Measurements from ENCODE around the gene SH3RF1. TPM values are rescaled to one million over a fixed set of nuclear protein-coding genes. Genes with fewer than 3 reads are reported as not detected.

The SH3RF1 gene
- total RNA-seq, 4 donors from 2014 or later: 10.6 to 17.9 (median 13.3) TPM

DNA sequence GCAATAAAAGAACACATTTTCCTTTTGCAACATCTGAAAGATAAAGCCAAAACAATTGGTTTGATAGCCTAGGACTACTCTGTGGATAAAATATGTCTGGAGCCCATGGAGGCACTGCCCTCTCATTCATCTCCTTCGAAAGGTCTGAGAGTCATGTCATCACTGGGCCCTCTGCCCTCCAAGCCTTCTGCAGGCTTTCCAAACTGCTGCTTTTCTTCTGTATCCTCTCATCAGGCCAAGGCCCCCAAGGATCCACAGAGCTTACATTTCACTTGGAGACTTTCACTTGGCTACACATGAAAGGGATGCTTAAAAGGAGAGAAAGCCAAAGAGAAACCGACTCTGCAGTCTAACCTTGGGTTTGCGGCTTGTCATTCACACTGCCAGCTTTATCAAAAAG is 109.9 kb downstream of the SH3RF1 start:
- Histone ChIP-seq H3K4me3 (no peak overlapping the region), H3K27ac (peak overlapping the region in 1 of 4 donors; percentile 2), H3K4me1 (peaks cover 0 to 32% (median 8%) of the 10 kb centered on the region in 4 donors), H3K27me3 (no peaks in the 10 kb centered on the region), H3K36me3 (no peaks in the 10 kb centered on the region), H3K9me3 (no peaks in the 10 kb centered on the region)
- WGBS, 2 donors: 39 to 40% methylated on average over 3 of the region's 3 CpGs
- no peak for DNase-seq (ENCODE audit: low spot score in 2 of 2)
- TF ChIP-seq POLR2A (IDR thresholded peaks at IDR 0.05): no peak
- peak in 1 of 2 donors; percentile 19 for TF ChIP-seq EP300 (IDR thresholded peaks at IDR 0.05)

DNA sequence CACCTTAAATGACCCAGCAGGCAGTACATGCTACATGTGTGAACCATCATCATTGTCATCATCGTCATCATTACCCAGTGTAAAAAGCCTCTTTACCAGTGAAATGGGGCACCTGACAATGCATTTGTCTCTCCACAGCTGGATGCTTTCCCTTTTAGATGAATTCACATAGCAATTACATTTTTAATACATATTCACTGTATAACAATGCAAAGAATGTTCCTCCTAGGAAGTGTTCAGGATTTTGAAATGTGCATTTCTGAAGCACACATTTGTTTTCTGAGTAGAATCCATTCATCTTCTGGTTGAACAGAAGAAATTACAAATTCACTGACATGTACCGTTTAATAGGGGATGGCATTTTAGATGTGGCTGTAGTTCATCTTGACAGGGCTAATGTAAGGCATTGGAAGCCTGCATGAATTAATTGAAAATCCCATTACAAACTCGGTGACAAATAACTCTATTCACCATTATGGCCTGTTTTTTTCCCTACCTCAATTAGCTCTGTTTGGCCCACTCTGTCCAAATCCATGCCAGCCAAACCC is 111.1 kb downstream of the SH3RF1 start:
- no peak for DNase-seq (ENCODE audit: low spot score in 2 of 2)
- TF ChIP-seq, protein P1, sequence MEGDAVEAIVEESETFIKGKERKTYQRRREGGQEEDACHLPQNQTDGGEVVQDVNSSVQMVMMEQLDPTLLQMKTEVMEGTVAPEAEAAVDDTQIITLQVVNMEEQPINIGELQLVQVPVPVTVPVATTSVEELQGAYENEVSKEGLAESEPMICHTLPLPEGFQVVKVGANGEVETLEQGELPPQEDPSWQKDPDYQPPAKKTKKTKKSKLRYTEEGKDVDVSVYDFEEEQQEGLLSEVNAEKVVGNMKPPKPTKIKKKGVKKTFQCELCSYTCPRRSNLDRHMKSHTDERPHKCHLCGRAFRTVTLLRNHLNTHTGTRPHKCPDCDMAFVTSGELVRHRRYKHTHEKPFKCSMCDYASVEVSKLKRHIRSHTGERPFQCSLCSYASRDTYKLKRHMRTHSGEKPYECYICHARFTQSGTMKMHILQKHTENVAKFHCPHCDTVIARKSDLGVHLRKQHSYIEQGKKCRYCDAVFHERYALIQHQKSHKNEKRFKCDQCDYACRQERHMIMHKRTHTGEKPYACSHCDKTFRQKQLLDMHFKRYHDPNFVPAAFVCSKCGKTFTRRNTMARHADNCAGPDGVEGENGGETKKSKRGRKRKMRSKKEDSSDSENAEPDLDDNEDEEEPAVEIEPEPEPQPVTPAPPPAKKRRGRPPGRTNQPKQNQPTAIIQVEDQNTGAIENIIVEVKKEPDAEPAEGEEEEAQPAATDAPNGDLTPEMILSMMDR (IDR thresholded peaks at IDR 0.05): no peak
- TF ChIP-seq POLR2A (IDR thresholded peaks at IDR 0.05): no peak
- Histone ChIP-seq H3K4me1 (peaks cover 0 to 30% (median 7%) of the 10 kb centered on the region in 4 donors), H3K36me3 (peaks cover 0 to 6% (median 0%) of the 10 kb centered on the region in 3 donors), H3K27me3 (no peaks in the 10 kb centered on the region), H3K9me3 (no peaks in the 10 kb centered on the region), H3K4me3 (no peak overlapping the region), H3K27ac (peak overlapping the region in 1 of 4 donors; percentile 2)
- 53 to 65% methylated on average over 3 of the region's 3 CpGs for WGBS, 2 donors

DNA sequence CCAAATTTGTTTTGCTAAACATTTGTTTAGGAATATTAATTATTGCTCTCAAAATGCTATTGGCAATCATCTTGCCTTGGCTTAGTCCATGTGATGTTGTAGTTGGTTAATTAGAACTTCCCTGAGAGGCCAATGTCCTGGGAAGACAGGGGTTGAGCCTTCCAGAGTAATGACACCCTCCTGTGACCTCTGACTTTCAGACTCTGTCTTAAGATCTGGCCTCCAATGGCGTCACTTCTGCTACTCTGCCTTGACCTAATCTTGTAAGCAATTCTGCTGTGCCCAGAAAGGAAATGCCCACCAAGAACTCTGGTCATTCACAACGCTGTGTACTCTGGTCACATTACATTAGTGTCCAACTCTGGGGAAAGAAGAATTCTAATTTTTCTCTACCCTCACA is 111.9 kb downstream of the SH3RF1 start:
- no peak for DNase-seq (ENCODE audit: low spot score in 2 of 2)
- Histone ChIP-seq H3K4me1 (peaks cover 0 to 34% (median 5%) of the 10 kb centered on the region in 4 donors), H3K9me3 (no peaks in the 10 kb centered on the region), H3K4me3 (no peak overlapping the region), H3K27me3 (no peaks in the 10 kb centered on the region), H3K27ac (no peak overlapping the region), H3K36me3 (peaks cover 0 to 8% (median 0%) of the 10 kb centered on the region in 3 donors)
- 65 to 70% methylated on average over 2 of the region's 2 CpGs for WGBS, 2 donors
- TF ChIP-seq, protein P1 (IDR thresholded peaks at IDR 0.05): no peak
- TF ChIP-seq POLR2A (IDR thresholded peaks at IDR 0.05): no peak

DNA sequence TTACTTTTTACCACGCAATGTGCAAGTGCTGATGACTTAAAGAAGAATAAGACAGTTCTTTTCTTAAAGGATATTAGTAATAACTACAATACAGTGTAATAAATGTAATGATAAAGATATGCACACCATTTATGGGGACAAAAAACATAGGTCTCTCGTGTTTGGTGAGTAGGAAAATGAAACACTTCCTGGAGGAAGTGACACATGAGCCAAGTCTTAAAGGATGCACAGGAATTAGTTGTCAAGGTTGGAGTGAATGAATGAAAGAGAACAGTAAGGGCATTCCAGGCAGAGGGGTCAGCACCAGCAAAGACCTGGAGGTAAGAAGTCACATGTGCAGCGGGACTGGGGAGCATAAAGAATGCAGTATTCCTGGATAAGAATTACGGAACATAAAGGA is 112.7 kb downstream of the SH3RF1 start:
- H3K27me3 ChIP-seq: no peaks in the 10 kb centered on the region
- 93 to 94% methylated on average over 4 of the region's 4 CpGs for WGBS, 2 donors
- no peak overlapping the region for H3K4me3 ChIP-seq
- peaks cover 0 to 15% (median 0%) of the 10 kb centered on the region in 3 donors for H3K36me3 ChIP-seq
- no peak for DNase-seq (ENCODE audit: low spot score in 2 of 2)
- no peak overlapping the region for H3K27ac ChIP-seq
- H3K4me1 ChIP-seq: peaks cover 0 to 34% (median 5%) of the 10 kb centered on the region in 4 donors
- no peak for TF ChIP-seq POLR2A (IDR thresholded peaks at IDR 0.05)
- H3K9me3 ChIP-seq: no peaks in the 10 kb centered on the region

DNA sequence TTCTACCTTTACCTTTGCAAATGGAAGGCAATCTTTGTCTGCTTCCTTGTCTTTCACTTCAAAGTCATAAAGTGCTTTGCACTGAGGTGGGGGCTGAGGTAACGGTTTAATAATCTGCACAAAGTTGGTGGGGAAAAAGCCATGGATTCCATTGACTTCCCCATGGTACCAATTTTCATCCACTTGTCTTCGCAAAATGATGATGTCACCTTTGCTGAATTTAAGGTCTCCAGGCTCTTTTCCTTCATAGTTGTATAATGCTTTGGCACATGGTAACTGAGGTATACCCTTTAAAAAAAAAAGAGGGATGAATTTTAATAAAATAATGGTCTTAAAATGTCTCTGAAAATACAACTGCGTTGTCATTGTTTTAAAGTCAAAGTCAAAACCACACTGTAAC is 114.4 kb downstream of the SH3RF1 start:
- TF ChIP-seq EP300 (IDR thresholded peaks at IDR 0.05): no peak
- TF ChIP-seq POLR2A (IDR thresholded peaks at IDR 0.05): no peak
- TF ChIP-seq, protein P1 (IDR thresholded peaks at IDR 0.05): no peak
- WGBS, 2 donors: 93 to 95% methylated on average over 3 of the region's 3 CpGs
- H3K9me3 ChIP-seq: no peaks in the 10 kb centered on the region

DNA sequence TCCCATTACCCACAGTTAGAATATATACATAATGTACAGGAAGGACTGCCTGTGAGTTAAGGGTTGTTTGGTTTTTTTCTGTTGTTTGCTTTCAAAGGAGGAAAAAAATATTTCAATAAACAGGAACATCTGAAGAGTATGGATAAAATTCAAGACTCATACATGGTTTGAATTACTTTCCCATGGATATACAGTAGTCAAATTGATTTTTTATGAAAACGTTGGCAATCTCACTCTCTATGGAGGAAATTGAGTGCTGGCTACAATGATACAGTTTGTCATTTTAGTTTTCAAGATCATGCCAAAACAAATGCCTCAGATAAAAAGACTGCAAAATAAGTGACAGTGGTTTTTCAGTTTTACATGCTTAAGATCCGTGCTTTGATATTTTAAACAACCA is 116.6 kb downstream of the SH3RF1 start:
- Histone ChIP-seq H3K9me3 (no peaks in the 10 kb centered on the region), H3K27me3 (no peaks in the 10 kb centered on the region), H3K4me1 (peaks cover 0 to 10% (median 0%) of the 10 kb centered on the region in 4 donors), H3K27ac (no peak overlapping the region), H3K36me3 (peaks cover 0 to 30% (median 0%) of the 10 kb centered on the region in 3 donors), H3K4me3 (no peak overlapping the region)
- no peak for DNase-seq (ENCODE audit: low spot score in 2 of 2)
- TF ChIP-seq EP300 (IDR thresholded peaks at IDR 0.05): no peak
- no peak for TF ChIP-seq POLR2A (IDR thresholded peaks at IDR 0.05)
- TF ChIP-seq, protein P1 (IDR thresholded peaks at IDR 0.05): no peak
- WGBS, 2 donors: 41 to 48% methylated on average over 2 of the region's 2 CpGs

More for the DNA sequence above, 114.4 kb downstream of the SH3RF1 start:
- Histone ChIP-seq H3K4me1 (peaks cover 0 to 31% (median 5%) of the 10 kb centered on the region in 4 donors), H3K27me3 (no peaks in the 10 kb centered on the region), H3K27ac (no peak overlapping the region), H3K36me3 (peaks cover 0 to 24% (median 0%) of the 10 kb centered on the region in 3 donors), H3K4me3 (no peak overlapping the region)
- DNase-seq (ENCODE audit: low spot score in 2 of 2): no peak
